Activated CD8-positive, alpha-beta memory T cell treated with anti-CD3 and anti-CD28 coated beads, Interleukin-2, amount 50 U/mL, for 1 hour (primary cell): ENCODE data around the gene RNASE7.

Source experiments
- DNase-seq: peaks from one replicate; pipeline ENCODE4 v3.0.0-alpha.2; 2020; ENCODE audit errors: extremely low read depth

Gene RNASE7

DNA sequence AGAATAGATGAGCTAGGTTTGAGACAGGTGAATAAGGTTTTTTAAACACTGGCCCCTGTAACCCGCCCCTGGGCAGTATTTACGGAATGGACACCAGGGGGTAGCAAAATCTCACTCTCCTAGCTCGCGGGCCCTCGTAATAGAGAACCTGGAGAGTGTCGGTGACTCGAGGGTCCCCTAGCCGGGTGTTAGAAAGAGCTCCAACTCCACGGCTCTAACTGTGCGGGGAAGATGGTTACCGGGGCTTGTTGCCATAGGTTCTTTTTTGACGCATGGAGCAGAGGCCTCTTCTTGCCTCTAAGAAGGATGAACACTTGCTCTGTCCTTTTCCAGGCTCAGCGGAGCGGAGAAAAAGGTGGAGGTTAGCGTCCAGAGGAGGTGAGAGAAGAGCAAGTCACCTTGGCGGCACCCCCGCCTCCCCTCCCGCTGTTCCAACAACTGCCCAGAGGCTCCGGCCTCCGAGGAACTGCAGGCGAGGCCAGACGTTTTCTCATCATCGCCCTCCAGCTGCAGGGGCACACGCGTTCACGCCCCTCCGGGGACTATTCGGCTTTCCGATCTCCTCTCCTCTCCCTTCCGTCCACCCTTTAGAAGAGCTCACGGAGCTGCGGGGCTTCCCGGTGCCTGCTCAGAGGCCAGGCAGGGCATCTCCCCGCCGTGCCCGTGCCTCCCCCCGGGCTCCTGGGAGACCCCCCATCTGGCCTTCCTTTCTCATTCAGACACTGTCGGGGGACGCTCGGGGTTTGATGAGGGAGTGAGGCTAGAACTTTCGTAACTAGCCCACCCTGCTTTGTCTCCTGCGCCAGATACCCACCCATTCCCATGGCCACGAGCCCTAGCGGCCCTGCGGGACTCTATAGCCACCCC lies 26.6 kb downstream of the RNASE7 start:
- no peak for DNase-seq

GRCh38 chr14:21069388-21070082 lies 27.4 kb downstream of the RNASE7 start:
- DNase-seq = no peak

GRCh38 chr14:21070083-21070609 lies 28.0 kb downstream of the RNASE7 start, which contains the start of gene ARHGEF40:
ARHGEF40 (plus strand) TSS chr14:21070304; CDS start chr14:21070397, 93 bp downstream.
- DNase-seq = no peak

- no peak for DNase-seq
These were observed 28.6 kb downstream of the RNASE7 start for GRCh38 chr14:21070610-21071224.

- DNase-seq = no peak
These were observed 29.3 kb downstream of the RNASE7 start for GRCh38 chr14:21071225-21072030.

DNA sequence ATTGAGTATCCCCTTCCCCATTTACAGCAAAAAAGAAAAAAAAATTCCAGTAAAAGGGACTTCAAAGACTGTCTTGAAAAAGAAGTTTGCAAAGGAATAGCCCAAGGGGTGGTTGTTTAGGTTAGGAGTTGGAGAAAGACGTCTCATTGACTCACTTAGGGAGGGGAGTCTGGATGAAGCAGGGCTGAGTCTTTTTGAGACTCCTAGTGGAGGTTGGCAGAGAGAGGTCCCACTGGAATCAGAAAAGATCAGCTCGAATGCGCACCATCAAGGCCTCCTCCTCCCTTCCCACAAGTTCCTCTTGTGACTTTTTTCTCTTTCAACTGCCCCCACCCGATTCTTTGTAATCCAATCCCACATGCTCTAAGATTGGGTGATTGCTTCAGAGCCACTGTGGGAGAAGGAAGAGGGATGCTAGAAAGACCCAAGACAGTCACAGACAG lies 29.9 kb downstream of the RNASE7 start:
- no peak for DNase-seq

GRCh38 chr14:21072781-21073339 lies 30.7 kb downstream of the RNASE7 start:
- DNase-seq = no peak

GRCh38 chr14:21073921-21074320 lies 31.8 kb downstream of the RNASE7 start:
- no peak for DNase-seq

DNA sequence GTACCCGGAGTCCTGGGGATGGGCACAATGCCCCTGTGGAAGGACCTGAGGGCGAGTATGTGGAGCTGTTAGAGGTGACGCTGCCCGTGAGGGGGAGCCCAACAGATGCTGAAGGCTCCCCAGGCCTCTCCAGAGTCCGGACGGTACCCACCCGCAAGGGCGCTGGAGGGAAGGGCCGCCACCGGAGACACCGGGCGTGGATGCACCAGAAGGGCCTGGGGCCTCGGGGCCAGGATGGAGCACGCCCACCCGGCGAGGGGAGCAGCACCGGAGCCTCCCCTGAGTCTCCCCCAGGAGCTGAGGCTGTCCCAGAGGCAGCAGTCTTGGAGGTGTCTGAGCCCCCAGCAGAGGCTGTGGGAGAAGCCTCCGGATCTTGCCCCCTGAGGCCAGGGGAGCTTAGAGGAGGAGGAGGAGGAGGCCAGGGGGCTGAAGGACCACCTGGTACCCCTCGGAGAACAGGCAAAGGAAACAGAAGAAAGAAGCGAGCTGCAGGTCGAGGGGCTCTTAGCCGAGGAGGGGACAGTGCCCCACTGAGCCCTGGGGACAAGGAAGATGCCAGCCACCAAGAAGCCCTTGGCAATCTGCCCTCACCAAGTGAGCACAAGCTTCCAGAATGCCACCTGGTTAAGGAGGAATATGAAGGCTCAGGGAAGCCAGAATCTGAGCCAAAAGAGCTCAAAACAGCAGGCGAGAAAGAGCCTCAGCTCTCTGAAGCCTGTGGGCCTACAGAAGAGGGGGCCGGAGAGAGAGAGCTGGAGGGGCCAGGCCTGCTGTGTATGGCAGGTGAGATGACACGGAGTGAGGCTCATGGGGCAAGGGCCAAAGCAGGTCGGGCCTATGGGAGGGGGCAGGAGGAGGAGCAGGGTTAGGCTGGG lies 32.5 kb downstream of the RNASE7 start:
- no peak for DNase-seq

DNA sequence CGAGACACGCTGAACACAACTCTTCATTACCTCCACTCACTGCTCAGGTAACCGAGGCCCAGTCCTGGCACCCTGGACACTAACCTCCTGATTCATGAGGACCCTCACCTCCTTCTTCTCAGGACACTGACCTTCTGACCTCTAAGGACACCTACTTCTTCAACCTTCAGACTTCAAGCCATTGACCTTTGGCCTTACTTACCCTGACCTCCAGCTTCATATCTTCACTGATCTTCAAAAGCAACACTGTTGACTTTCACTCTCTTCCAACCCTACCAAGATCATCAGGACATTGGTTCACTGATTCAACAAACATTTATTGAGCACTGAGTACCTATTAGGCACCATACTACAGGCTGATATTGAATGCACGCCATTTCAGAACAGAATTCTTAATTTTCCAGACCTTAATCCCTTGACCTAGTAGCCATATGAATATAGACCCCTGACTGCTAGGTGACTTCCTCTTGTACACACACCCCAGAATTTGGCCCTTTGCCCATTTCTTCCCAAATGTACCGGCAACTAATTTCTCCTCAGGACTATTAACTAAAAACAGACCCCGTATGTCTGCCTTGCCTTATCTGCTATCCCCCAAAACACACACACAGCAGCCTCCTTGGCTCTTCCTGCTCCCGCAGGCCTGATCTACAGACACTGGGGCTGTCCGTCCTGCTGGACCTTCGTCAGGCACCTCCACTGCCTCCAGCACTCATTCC lies 33.7 kb downstream of the RNASE7 start:
- DNase-seq = no peak

GRCh38 chr14:21077672-21078071 lies 35.5 kb downstream of the RNASE7 start:
- DNase-seq = no peak

GRCh38 chr14:21078287-21078686 lies 36.1 kb downstream of the RNASE7 start:
- DNase-seq = no peak

DNA sequence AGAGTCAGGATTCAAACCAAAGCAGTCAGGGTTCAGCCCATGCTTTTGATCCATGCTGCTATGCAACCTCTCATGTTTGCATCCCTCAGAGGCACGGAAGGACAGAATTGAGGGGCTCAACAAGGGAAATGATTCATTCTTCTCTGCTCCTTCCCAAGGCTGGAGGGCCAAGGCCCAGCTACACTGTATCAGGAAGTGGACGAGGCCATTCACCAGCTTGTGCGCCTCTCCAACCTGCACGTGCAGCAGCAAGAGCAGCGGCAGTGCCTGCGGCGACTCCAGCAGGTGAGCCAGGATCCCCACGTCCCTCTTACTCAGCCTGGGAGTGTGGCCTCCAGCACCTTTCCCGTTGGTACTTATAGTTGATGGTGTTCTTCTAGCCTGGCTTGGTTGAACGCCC lies 36.6 kb downstream of the RNASE7 start:
- DNase-seq = no peak

- DNase-seq = no peak
These were observed 39.5 kb downstream of the RNASE7 start for GRCh38 chr14:21081521-21082142.

GRCh38 chr14:21083565-21084325 lies 41.6 kb downstream of the RNASE7 start:
- no peak for DNase-seq

DNA sequence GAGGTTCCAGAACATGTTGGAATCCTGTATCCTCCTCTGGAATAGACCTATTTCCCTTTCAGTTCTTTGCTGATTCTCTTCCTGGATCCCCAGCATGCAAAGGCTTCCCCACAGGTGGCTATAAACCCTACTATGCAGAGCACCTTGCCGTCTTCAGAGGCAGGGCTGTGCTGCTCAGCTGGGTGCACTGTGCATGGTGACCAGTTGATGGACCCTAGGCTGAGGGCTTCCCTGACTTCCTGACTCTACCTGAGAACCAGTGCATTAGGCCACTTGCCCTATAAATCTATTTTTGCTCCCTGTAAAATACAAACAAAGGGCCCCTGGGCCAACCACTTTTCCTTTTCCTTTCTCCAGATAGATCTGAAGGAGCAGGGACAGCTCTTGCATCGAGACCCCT lies 42.2 kb downstream of the RNASE7 start:
- DNase-seq = no peak

- no peak for DNase-seq
These were observed 43.1 kb downstream of the RNASE7 start for GRCh38 chr14:21084998-21085853.
